Transverse colon (tissue), 4 donors: ENCODE results near the gene F7.

ENCODE experiments used
- EP300 ChIP-seq: sonication (generic); formaldehyde crosslinking; IDR thresholded peaks from one replicate; pipeline ENCODE4 v1.6.1; 2017; ENCODE audit warnings: antibody characterized with exemption, low read depth
- POLR2AphosphoS5 ChIP-seq, 3 donors: sonication (generic); formaldehyde crosslinking; IDR thresholded peaks; one replicate each; pipeline ENCODE4 v1.6.1; 2016; ENCODE audit warnings: antibody characterized with exemption in 3 of 3
- TF ChIP-seq, protein P1 (sequence below), 5 experiments: fragments of 200-600 bp in 3 of 5; fragments of 450-650 bp in 2 of 5; sonication (generic) in 3 of 5; IDR thresholded peaks; 1 replicate in 2 of 5; 2 replicates in 3 of 5; pipeline ENCODE4 v1.5.1; 2016 to 2017; ENCODE audit warnings: antibody characterized with exemption in 5 of 5, inconsistent platforms in 3 of 5, mild to moderate bottlenecking in 2 of 5, moderate library complexity in 1 of 5

DNA sequence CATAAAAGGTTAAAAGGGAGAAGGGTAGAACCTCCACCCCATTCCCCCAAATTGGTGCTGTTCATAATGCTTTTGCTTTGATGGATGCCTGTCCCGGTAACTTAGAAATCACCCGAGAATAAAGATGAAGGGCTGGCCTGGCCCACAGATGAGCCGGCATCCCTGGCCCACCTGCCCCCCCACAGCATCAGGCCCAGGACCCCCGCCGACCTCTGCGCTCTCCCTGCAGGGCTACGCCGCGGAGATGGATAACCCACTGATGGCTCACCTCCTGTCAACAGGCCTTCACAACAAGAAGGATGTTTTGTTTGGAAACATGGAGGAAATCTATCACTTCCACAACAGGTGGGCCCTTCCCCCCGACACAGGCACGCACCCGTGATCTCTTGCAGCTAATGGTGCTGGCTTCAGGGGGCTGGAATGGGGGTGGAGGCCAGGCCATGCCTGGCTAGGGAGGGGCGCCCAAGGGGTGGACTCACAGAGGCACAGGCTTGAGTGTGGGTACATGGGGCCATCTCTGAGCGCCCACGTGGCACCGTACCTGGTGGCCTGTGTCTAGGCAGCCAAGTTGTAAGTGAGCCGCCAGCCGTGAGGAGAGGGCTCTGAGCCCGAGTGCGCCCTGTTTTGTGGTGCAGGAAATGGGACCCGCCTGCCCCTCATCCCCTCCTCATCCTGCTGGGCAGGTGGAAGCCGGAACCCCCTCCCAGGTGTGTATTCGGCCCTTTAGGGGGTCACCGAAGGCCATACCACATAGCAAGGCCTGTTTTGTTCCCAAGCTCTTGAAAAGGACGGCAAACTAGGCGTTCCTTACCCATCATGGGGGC lies 23.2 kb upstream of the F7 start:
- TF ChIP-seq, protein P1, sequence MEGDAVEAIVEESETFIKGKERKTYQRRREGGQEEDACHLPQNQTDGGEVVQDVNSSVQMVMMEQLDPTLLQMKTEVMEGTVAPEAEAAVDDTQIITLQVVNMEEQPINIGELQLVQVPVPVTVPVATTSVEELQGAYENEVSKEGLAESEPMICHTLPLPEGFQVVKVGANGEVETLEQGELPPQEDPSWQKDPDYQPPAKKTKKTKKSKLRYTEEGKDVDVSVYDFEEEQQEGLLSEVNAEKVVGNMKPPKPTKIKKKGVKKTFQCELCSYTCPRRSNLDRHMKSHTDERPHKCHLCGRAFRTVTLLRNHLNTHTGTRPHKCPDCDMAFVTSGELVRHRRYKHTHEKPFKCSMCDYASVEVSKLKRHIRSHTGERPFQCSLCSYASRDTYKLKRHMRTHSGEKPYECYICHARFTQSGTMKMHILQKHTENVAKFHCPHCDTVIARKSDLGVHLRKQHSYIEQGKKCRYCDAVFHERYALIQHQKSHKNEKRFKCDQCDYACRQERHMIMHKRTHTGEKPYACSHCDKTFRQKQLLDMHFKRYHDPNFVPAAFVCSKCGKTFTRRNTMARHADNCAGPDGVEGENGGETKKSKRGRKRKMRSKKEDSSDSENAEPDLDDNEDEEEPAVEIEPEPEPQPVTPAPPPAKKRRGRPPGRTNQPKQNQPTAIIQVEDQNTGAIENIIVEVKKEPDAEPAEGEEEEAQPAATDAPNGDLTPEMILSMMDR (IDR thresholded peaks at IDR 0.05): no peak
- no peak for TF ChIP-seq POLR2AphosphoS5 (IDR thresholded peaks at IDR 0.05)
- no peak for TF ChIP-seq EP300
